ENCODE measurements around the gene FOXP1. TPM values are rescaled to one million over a fixed set of nuclear protein-coding genes. Genes with fewer than 3 reads are reported as not detected.

The FOXP1 gene
- total RNA-seq, 3 donors from 2014 or later = 61.9 to 267 (median 146) TPM

GRCh38 chr3:71611099-71611498 is 27.6 kb upstream of the FOXP1 start:
- no peak for DNase-seq (ENCODE audit: low spot score in 2 of 2)
- H3K36me3 ChIP-seq = no peaks in the 10 kb centered on the region
- intact Hi-C loops (cut with DNase I; ENCODE audit: low total_unique reads) = no loop called here
- H3K4me1 ChIP-seq = no peaks in the 10 kb centered on the region
- no peak for TF ChIP-seq POLR2A (IDR thresholded peaks at IDR 0.05)
- TF ChIP-seq POLR2AphosphoS5 (IDR thresholded peaks at IDR 0.05) = no peak
- TF ChIP-seq, protein P1, sequence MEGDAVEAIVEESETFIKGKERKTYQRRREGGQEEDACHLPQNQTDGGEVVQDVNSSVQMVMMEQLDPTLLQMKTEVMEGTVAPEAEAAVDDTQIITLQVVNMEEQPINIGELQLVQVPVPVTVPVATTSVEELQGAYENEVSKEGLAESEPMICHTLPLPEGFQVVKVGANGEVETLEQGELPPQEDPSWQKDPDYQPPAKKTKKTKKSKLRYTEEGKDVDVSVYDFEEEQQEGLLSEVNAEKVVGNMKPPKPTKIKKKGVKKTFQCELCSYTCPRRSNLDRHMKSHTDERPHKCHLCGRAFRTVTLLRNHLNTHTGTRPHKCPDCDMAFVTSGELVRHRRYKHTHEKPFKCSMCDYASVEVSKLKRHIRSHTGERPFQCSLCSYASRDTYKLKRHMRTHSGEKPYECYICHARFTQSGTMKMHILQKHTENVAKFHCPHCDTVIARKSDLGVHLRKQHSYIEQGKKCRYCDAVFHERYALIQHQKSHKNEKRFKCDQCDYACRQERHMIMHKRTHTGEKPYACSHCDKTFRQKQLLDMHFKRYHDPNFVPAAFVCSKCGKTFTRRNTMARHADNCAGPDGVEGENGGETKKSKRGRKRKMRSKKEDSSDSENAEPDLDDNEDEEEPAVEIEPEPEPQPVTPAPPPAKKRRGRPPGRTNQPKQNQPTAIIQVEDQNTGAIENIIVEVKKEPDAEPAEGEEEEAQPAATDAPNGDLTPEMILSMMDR (IDR thresholded peaks at IDR 0.05) = no peak
- H3K4me3 ChIP-seq = no peak overlapping the region
- no peaks in the 10 kb centered on the region for H3K9me3 ChIP-seq
- no peak overlapping the region for H3K27ac ChIP-seq
- H3K27me3 ChIP-seq = no peaks in the 10 kb centered on the region

DNA sequence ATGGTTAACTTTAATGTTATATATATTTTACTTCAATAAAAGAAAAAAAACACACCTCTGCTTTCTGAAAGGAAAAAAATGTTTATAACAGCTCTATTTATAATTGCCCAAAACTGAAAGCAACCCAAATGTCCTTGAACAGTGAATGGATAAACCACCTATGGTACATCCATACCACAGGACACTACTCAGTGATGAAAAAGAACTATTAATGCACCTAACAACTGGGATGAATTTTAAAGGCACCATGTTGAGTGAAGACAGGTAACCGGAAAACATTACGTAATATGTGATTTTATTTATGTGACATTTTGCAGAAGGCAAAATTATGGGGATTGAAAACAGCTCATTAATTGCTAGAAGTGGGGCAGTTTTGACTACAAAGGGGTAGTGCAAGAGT is 23.8 kb upstream of the FOXP1 start:
- Histone ChIP-seq H3K36me3 (no peaks in the 10 kb centered on the region), H3K9me3 (no peaks in the 10 kb centered on the region), H3K4me1 (no peaks in the 10 kb centered on the region), H3K27ac (no peak overlapping the region), H3K27me3 (no peaks in the 10 kb centered on the region), H3K4me3 (no peak overlapping the region)
- intact Hi-C loops (cut with DNase I; ENCODE audit: low total_unique reads) = no loop called here
- no peak for DNase-seq (ENCODE audit: low spot score in 2 of 2)
- TF ChIP-seq, protein P1 (IDR thresholded peaks at IDR 0.05) = no peak
- TF ChIP-seq POLR2A (IDR thresholded peaks at IDR 0.05) (no peak), POLR2AphosphoS5 (IDR thresholded peaks at IDR 0.05) (no peak)

GRCh38 chr3:71606582-71606981 is 23.1 kb upstream of the FOXP1 start:
- intact Hi-C loops (cut with DNase I; ENCODE audit: low total_unique reads) = no loop called here
- H3K27me3 ChIP-seq = no peaks in the 10 kb centered on the region
- DNase-seq (ENCODE audit: low spot score in 2 of 2) = no peak
- no peaks in the 10 kb centered on the region for H3K36me3 ChIP-seq
- no peak overlapping the region for H3K27ac ChIP-seq
- TF ChIP-seq POLR2AphosphoS5 (IDR thresholded peaks at IDR 0.05) (no peak), POLR2A (IDR thresholded peaks at IDR 0.05) (no peak)
- TF ChIP-seq, protein P1 (IDR thresholded peaks at IDR 0.05) = no peak
- H3K9me3 ChIP-seq = no peaks in the 10 kb centered on the region
- H3K4me1 ChIP-seq = no peaks in the 10 kb centered on the region
- no peak overlapping the region for H3K4me3 ChIP-seq

- Histone ChIP-seq H3K27ac (no peak overlapping the region), H3K27me3 (no peaks in the 10 kb centered on the region), H3K4me1 (no peaks in the 10 kb centered on the region), H3K4me3 (no peak overlapping the region), H3K36me3 (no peaks in the 10 kb centered on the region), H3K9me3 (no peaks in the 10 kb centered on the region)
- intact Hi-C loops (cut with DNase I; ENCODE audit: low total_unique reads) = no loop called here
- TF ChIP-seq, protein P1 (IDR thresholded peaks at IDR 0.05) = no peak
- TF ChIP-seq POLR2AphosphoS5 (IDR thresholded peaks at IDR 0.05) = no peak
- no peak for TF ChIP-seq POLR2A (IDR thresholded peaks at IDR 0.05)
- DNase-seq (ENCODE audit: low spot score in 2 of 2) = no peak
Observed at GRCh38 chr3:71602256-71602655, 18.7 kb upstream of the FOXP1 start.

GRCh38 chr3:71601811-71602210 is 18.3 kb upstream of the FOXP1 start:
- Histone ChIP-seq H3K4me3 (no peak overlapping the region), H3K4me1 (no peaks in the 10 kb centered on the region), H3K36me3 (no peaks in the 10 kb centered on the region), H3K9me3 (no peaks in the 10 kb centered on the region), H3K27me3 (no peaks in the 10 kb centered on the region), H3K27ac (no peak overlapping the region)
- DNase-seq (ENCODE audit: low spot score in 2 of 2) = no peak
- no peak for TF ChIP-seq POLR2A (IDR thresholded peaks at IDR 0.05)
- TF ChIP-seq, protein P1 (IDR thresholded peaks at IDR 0.05) = no peak
- TF ChIP-seq POLR2AphosphoS5 (IDR thresholded peaks at IDR 0.05) = no peak
- intact Hi-C loops (cut with DNase I; ENCODE audit: low total_unique reads) = no loop called here

All from breast epithelium (tissue), 4 donors.